Measurements from ENCODE around the gene CLHC1.

The CLHC1 gene

DNA sequence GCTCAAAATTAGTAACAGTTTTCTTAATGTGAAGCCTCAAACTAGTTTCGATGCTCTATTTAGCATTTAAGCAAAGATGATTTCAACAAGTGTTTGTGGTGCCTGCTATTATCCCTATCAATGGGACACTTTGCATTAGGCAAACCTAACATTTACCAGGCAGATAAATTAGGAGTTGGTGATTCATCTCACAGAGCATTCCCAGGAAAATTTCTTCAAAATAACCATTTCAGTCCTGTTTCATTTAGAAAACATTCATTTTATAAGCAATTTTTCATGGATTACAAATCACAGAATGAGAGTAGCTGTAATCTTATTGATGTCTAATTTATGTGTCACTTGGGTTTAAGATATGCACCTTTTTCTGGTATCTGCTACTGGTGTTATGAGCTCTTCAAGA is 62.7 kb downstream of the CLHC1 start:
- no peak for DNase-seq (ENCODE audit: low read depth in 2 of 2)

DNA sequence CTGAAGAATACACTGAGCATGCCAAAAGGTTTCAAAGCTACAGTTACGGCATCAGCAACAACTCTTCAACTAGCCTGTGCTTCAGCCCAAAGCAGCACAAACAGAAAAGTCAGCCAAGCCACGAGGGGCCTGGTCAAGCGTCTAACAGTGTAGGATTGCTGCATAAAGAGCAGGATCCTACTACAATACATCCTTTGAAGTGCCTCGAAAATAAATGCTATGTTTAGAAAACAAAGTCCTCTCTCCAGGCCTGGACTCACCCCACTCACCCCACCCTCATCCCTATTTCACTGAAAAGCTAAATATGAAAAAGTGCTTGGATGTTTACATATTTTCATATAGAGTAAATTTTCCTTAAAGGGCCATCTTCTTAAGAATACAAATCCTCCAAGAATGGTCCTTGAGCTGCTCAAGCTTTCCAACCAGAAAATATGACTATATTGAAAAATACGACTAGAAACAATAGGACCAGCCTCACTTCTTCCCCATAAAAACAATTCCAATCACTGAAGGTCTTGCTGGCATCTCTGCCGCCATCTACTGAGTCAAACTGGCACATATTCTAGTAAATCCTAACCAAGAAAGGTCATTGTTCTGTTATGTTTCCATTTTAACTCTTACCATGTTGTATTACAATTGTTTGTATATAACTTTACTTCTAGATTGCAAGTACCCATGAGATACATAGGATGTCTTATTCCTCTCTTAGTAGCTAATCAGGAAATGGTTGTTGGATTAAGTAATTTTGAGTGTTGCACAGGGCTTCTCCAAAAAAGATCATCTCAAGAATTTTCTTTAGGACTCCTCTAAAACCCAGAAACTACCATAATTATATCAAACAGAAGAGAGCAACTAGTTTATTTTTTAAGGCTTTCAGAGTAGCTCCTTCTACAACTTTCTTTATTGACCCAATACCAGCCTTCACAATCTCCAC is 63.6 kb downstream of the CLHC1 start:
- peak in 1 of 2 donors; percentile 5 for DNase-seq (ENCODE audit: low read depth in 2 of 2)

DNA sequence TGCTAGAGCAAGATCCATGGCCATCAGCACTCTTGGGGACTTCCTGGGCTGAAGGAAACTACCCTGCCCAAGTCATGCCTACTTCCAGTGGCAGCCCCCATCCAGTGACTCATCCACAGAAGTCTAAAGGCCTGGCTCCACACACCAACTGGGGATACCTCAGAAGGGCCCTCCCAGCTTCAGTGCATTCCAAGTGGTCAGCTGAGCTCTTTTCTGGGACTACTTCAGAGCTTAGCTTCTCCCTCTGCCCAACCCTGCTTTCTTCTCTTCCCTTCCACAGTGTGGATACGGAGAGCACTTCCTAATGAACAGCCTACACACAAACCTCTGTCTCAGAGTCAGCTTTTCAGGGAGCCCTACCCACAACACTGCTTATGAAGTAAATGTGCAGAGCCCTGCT is 66.5 kb downstream of the CLHC1 start:
- DNase-seq (ENCODE audit: low read depth in 2 of 2), result no peak

DNA sequence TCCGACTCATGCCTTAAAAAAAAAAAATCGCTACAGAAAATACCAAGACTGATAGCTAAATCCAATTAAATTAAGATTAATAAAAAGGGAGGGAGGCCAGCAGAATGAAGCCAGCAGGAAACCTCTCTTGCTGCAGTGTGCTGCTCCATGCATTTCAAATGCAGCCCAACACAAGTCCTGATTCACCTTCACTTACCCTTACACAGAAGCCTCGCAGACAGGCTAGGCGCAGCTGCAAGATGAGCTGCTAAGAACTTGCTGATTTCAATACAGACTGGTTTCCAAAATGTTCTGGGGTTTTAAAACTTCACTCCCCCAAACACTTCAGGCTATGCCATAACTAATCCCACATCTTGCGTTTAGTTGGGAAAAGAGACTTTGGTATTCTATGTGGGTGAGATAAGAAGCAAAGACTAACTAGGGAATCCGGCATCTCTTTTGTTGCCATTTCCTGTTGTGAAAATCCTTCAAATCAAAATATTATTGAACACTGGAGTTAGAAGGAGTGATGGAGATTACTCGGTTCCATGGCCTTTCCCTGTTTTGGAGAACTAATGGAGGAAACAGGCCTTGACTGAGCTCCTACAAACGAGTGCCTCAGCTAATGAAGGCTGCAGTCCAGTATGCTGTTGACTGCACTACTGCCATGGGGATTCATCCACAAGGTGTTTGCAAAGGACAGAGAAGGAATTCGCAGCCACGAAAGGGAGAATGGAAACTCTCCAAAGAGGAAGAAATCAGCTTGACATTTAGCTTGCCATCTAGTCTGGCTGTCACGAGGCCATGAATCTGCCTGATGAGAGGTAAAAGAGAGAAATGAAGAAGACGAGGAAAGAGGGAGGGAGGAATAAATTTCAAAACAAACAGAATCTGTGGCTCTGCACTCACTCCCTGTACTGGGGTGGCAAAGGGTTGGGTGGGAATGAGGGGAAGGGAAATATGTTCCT is 67.3 kb downstream of the CLHC1 start:
- no peak for DNase-seq (ENCODE audit: low read depth in 2 of 2)

DNA sequence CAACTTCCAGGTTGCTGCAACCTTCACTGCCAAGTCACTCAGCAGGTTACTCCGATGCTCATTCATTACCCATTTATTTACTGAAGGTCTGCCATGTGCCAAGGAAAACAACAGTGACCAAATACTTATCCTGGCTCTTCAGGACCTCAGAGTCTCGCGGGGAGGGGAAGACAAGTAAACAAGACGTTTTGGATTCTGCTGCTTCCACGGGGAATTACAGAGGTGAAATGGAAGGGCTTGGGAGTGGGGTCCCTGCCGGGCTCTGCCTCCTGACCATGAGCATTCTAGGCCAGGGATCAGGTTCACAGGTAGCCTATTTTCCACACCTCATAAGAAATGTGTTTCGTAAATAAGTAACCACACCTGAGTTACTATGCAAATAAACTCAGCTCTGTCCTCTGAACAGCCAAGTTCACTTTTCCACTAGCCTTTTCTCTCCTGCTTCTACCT is 68.1 kb downstream of the CLHC1 start:
- no peak for DNase-seq (ENCODE audit: low read depth in 2 of 2)

DNA sequence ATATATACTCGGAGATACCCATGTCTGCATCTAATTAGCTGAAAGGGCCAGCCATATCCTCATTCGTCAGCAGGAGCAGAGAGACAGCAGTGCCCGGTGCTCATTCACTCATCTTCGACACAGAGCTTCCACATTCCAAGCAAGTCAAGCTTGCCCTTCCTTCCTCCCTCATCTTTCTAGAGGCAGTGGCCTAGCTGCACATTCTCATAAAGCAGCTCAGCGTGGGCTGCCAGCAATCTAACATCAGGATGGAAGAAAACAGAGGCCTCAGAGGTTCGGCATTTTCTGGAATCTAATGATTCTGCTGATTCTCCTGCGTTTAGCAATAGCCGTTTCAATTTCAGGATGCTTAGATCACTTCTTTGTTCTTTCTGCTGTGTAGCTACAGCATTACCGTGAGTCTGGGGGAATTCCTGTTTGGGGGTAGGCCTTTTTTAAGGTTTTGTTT is 68.8 kb downstream of the CLHC1 start:
- no peak for DNase-seq (ENCODE audit: low read depth in 2 of 2)

DNA sequence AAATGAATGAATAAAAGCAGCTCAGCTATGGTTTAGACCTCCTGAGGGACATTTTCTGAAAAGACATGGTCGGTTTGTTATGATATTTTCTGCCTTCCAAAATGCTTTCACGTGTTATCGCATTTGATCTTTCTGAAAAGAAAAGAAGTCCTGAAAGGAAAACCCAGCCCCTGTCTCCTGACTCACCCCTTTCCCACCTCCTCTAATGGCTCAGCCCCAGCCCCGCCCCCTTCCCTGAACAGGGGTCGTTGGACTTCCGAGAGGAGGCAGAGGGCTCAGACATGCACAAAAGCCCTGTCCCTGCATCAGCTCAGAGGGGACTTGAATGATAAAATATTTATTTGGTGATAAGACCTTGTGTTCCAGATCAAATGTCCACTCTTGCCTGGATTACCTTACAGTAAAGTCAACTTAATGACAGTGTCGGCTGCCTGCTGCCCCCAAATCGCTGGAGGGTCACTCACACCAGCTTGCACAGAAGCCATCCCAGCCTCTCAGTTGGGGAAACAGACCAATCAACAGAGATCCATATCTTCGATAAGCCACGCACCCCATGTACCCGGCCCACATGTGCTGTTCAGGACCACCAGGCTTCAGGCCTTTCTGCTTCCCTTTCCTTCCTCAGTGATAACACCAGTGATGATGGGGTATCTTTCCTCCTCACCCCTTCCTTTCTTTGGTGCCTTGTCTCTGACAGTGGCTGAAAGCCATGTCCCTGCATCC is 69.6 kb downstream of the CLHC1 start:
- no peak for DNase-seq (ENCODE audit: low read depth in 2 of 2)

DNA sequence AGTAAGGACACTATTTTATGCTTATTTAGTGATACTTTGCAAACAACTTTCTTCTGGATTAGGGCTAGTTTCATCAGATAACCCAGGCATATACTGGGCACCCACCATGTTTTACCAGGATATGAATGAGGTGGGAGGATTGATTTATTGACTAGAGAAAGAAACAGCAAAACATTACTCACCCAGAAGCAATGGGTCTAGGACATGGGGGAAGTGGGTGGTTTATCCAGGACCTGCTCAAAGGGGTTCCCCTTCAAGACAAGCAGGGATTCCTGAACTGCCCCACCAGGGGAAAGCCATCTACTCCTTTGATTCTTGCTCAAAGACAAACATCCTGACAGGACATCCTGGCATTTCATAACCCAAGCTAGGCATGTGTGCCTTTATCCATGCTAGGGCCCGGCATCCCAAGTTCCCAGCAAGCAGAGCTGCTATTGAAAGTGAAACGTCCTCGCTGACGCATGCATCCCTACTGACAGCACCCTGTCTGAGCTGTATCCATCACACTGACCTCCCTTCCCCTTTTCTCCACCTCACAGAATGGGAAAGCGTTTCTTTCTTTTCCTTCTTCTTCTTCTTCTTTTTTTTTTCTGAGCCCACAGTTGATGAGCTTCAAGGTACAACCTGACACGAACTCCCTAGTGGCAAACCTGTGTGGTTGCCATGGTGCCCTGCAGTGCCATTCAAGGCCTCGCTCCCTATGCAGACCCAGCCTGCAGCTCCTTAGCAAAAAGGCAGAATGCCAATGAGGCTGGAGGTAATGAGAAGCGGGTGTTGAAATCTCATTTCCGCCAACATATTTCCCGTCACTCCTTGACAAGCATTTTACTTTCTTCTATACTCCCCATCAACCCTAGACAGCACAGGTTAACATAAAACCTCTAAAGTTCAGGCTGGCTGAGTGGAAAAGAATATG is 70.5 kb downstream of the CLHC1 start:
- DNase-seq (ENCODE audit: low read depth in 2 of 2), result no peak

DNA sequence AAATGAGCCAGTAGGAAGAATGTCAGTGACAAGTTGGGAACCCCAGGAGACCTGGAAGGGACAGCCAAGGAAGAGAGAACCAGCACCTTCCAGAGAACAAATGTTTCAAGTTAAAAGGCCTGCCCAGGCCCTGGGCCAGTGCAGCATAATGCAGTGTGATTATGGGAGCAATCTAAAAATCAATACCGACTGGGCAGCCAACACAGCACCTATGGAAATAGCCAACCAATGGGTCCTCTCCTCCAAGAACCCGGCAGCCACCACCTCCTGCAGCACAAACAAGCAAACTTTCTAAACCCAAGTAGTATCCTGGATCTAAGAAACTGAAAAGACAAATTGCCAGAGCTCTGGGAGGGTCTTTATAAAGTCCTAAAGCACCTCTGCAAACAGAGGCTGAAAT is 71.7 kb downstream of the CLHC1 start:
- no peak for DNase-seq (ENCODE audit: low read depth in 2 of 2)

DNA sequence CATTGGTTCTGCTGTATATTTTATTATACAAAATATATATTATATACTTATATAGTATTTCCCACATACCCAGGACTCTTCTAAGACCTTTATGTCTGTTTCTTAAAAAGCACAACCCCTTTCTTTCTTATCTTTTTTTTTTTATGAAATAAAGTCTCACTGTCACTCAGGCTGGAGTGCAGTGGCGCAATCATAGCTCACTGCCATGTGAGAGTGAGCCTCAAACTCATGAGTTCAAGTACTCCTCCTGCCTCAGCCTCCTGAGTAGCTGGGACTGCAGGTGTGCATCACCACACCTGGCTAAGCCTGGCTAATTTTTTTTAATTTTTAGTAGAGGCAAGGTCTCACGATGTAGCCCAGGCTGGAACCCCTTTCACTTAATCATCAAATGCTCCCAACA is 72.3 kb downstream of the CLHC1 start:
- DNase-seq (ENCODE audit: low read depth in 2 of 2), result no peak

DNA sequence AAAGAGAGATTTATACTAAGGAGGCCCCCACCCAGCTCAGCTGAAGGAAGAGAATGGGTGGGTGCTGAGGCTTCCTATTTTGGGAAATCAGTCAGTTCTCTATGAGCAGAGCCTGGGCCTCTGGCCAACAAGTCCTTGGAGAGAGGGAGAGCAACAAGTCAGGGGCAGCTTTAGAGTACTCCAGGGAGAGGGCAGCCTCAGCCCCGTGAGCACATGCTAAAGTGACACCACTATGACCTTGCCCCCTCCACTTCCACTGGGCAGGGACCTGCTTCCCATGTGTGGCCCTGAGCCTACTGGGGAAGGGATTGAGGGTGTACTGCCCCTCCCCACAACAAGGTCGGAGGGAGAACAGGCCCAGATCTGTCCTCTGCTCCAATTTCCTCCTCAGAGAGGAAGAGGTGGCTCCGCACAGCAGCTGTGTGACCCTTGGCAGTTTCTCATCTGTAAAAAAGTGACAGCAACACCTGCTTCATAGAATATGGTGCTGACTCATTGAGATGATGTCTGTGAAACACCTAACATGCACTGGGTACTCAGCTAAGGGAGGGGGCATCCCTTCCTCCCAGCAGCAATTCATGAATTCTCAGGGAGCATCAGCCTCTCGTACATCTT is 72.9 kb downstream of the CLHC1 start:
- no peak for DNase-seq (ENCODE audit: low read depth in 2 of 2)

DNA sequence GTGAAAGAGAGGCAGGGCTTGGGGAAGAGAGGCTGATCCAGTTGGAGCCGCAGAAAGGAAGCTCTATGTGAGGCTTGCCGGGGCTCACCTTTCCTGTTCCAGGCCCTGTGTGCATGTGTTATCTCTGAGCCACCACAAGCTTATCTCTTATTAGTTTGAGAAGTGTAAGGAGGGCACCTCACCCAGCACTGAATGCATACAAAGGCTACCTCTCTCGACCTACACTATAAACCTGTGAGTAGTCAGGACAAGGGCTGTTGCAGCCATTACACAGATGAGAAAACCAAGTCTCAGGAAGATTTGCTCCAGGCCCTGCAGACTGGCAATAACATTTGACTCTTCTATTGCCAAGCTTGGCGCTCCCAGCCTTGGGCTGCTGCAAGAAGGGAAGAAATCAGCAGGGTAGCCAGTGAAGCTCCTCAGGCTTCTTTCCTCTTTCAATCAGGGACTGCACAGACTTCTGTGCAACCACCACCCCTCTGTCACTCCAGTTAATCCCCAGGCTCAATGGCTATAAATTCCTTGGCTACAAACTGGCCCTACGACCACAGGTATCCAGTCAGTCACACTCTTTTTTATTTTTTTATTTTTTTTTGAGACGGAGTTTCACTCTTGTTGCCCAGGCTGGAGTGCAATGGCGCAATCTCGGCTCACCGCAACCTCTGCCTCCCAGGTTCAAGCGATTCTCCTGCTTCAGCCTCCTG is 73.8 kb downstream of the CLHC1 start:
- no peak for DNase-seq (ENCODE audit: low read depth in 2 of 2)

DNA sequence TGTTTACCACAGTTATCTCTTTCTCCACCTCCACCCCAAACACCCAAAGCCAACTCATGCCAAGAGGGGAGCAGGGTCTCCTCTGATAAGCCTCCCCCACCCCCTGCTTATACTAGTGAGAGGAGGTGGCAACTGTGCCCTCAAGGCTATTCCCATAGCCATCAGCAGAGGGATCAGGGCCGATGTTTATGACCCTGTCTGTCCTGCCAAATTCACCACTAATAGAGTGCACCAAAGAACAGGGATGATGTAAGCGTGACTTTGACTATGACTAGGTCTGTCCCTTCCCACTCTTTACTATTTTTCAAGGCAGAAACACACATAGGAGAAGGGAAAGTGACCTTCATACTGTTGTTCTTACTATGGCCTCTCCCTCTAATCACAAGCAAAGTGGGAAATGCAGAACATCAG is 74.6 kb downstream of the CLHC1 start:
- DNase-seq (ENCODE audit: low read depth in 2 of 2), result no peak

DNA sequence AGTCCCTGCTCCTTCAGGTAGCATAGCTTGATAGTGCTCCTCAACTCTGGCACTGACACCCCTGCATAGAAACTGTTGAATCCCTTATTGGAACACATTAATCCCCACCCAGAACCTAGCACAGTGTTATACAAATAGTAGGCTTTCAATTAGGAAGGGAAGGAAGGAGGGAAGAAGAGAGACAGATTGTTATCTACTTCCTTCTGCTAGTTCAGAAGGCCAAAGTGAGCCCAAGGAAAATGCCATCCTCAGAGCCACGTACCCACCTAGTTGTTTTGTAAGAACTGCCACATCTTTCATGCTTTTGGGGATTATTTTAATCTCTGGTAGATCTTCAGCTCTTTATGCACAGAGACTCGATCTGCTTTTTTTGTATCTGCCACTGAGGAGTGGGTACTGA is 75.1 kb downstream of the CLHC1 start:
- DNase-seq (ENCODE audit: low read depth in 2 of 2), result no peak

DNA sequence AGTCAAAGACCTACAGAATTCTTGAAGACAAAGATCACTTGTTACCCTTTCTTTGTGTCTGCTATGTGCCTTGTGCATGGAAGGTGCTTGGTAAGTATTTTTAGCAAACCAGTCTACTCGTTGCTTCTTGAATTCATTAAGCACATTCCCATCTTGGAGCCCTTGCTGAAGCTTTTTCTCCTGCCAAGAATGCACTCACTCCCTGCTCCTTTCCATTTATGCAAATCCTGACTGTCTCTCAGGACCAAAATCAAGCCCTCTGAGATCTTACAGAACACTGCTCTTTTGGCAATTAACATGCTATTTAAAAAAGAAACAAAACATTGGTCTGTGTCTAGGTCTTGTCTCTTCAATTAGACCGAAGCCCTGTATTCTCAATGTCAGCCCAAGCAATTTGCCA is 75.8 kb downstream of the CLHC1 start:
- no peak for DNase-seq (ENCODE audit: low read depth in 2 of 2)

DNA sequence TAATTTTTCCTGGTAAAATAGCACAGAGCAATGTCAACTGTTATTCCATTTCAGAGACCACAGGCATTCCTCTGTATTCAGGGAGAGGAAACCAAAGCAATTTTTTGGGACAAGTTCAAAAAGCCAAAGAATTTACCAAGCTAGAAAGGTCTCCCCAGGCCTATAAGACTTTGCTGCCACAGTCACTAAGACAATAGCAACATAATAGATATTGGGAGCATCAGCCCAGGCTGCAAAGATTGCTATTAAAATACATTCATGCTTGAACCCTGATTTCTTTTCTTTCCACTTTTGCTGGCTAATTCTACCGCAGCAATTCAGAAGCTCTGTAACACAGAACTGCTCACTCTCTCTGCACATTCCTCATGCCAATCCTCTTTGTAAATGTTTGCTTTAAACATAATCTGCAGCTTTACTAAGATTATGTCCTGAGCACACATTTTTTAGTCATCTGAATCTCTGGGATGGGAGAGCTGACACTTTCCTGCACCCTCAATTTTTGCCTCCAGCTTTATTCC is 76.3 kb downstream of the CLHC1 start:
- DNase-seq (ENCODE audit: low read depth in 2 of 2), result no peak

DNA sequence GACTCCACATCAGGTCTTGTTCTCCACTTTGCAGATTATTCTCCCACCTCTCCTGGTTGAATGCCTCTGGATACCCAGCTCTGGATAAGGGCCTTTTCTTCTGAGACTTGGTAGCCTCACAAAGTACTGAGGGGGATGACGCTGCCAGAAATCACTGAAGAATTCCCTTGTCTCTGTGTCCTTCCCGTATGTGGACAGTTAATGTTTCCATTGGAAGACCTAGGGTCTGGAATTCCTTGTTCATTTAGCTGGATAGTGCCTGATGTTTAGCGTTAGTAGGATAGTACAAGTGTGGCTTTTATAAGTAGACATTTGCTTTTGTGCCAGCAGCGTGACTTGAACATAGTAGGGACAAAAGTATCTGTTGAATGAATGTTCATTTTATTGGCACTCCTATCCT is 76.9 kb downstream of the CLHC1 start:
- DNase-seq (ENCODE audit: low read depth in 2 of 2), result no peak

DNA sequence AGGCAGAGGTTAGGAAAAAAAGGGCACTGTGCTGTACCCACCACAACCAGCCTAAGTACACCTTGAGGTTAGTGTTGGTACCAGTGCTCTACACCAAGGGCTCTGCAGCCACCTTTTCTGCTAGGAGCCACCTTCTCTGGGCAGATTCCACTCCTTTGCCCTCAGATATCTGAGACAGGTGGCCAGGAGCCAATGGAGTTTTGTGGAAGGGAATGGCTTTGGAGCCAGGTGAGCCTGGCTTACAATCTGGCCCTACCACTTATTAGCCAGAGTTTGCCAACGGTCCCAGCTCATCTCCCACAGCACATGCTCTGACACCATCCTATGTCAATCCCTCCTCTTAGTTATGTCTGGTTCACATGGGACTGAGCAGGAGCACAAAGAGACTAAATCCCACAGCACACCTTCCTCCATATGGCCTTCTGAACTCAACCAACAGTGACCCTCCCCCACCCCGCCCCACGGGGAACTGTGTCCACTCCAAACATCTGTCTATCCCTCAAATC is 77.5 kb downstream of the CLHC1 start:
- no peak for DNase-seq (ENCODE audit: low read depth in 2 of 2)

DNA sequence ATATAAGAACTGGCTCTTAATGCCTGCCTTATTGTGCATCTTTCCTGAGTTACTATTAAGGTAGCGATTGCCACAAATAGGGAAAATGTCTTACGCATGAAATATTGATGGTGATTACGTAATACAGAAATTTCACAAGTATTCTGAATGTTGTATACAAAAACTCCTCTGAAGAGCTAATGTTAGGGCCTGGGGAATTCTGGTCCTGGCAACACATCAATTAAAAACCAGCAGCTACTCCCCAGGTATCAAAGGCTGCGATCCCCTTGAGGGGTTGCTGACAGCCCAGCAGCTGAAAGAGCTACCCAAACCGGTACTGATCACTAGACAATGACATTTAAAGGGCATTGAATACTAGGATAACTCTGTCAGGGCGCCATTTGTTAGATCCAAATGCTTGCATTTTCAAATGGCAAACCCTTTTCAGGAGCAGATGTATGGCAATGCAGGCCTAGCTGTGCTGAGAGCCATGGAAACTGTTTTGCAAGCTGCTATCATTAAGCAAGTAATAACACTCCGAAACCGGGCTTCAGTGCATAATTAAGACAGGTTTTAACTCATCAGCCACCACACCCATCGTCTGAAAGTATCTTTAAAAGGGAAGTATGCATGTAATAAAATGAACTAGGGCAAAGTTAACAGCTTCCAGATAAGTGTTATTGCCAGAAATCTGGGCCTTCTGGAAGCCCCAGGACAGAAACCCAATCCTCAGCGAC is 78.4 kb downstream of the CLHC1 start:
- DNase-seq (ENCODE audit: low read depth in 2 of 2), result no peak
